GM23248 (cell line): Measurements from ENCODE around the gene SAMSN1.

Source experiments
- EZH2 ChIP-seq: fragments of 200-600 bp; sonication (generic); IDR thresholded peaks from 2 replicates; pipeline ENCODE4 v1.6.1; 2018; ENCODE audit warnings: antibody characterized with exemption, mild to moderate bottlenecking; ENCODE audit not compliant: insufficient read depth, poor library complexity, severe bottlenecking
- EZH2phosphoT487 ChIP-seq: fragments of 200-600 bp; sonication (generic); IDR thresholded peaks from 2 replicates; pipeline ENCODE4 v1.6.1; 2018; ENCODE audit warnings: antibody characterized with exemption, moderate library complexity, mild to moderate bottlenecking, low read depth; ENCODE audit not compliant: insufficient read depth

DNA sequence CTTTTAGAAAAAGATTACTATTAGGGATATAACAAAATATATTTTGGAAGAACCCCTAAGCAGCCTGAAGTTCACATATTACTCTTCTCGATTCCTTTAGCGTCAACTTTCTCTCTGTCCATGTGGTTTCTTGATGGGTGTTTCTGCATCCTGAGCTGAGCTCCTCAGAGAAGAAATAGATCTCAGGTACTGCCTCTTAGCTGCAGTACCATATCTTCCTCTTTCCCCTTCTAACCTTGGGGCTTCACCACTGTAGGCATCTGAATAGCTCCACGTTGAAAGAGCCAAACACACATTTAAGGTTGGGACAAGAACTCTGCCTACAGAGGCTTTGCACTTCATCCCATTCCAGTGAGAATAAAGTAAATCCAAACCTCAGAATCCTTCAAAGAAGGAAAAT is 59.2 kb downstream of the SAMSN1 start:
- TF ChIP-seq EZH2: no peak
- no peak for TF ChIP-seq EZH2phosphoT487
